Dermis blood vessel endothelial cell (primary cell): ENCODE measurements around the gene NEK11. TPM values are rescaled to one million over a fixed set of nuclear protein-coding genes. Genes with fewer than 3 reads are reported as not detected.

ENCODE experiments used
- total RNA-seq: library from RNA; depleted of rRNA; stranded (reverse); fragments of >200 nt; gene quantifications from 2 replicates; pipeline ENCODE4 v1.2.3, GENCODE V29; 2014

Gene NEK11
- total RNA-seq, 1 donor from 2014 or later, result 4.1 TPM

Other genes starting within 250 kb of the NEK11 start
- 88.0 and 136 TPM in 2 replicates for gene ATP2C1, start 132.8 kb upstream of the NEK11 start, total RNA-seq
- gene ASTE1, start 52 bp upstream of the NEK11 start, total RNA-seq, result 5.7 and 7.5 TPM in 2 replicates